ENCODE results near the gene ICA1L.

The ICA1L gene

DNA sequence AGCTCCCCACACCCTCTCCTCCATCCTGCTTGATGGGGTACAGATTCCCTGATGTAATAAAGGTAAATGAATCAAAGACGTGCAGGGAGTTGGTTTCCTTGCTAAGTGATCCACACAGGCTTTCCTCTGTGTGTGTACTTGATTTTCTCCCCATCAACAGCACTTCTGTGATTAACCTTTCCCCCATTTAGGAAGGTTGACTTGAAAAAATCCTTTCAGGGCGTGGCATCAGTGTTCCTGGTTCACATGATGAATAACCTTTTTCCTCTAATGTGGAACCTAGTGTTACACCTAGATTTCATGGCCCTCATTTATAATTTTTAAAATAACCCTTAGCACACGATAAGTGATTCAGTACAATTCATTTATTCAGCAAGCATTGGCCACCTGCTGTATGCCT is 115.0 kb downstream of the ICA1L start:
- no peak for DNase-seq (ENCODE audit: low read depth in 2 of 2)
- no peak overlapping the region for H3K4me3 ChIP-seq (replicated peaks in 1 of 2; ENCODE audit: low read depth in 2 of 2, low read length in 2 of 2)
- TF ChIP-seq, protein P1, sequence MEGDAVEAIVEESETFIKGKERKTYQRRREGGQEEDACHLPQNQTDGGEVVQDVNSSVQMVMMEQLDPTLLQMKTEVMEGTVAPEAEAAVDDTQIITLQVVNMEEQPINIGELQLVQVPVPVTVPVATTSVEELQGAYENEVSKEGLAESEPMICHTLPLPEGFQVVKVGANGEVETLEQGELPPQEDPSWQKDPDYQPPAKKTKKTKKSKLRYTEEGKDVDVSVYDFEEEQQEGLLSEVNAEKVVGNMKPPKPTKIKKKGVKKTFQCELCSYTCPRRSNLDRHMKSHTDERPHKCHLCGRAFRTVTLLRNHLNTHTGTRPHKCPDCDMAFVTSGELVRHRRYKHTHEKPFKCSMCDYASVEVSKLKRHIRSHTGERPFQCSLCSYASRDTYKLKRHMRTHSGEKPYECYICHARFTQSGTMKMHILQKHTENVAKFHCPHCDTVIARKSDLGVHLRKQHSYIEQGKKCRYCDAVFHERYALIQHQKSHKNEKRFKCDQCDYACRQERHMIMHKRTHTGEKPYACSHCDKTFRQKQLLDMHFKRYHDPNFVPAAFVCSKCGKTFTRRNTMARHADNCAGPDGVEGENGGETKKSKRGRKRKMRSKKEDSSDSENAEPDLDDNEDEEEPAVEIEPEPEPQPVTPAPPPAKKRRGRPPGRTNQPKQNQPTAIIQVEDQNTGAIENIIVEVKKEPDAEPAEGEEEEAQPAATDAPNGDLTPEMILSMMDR (IDR thresholded peaks at IDR 0.05; ENCODE audit: low read depth, low read length): no peak

DNA sequence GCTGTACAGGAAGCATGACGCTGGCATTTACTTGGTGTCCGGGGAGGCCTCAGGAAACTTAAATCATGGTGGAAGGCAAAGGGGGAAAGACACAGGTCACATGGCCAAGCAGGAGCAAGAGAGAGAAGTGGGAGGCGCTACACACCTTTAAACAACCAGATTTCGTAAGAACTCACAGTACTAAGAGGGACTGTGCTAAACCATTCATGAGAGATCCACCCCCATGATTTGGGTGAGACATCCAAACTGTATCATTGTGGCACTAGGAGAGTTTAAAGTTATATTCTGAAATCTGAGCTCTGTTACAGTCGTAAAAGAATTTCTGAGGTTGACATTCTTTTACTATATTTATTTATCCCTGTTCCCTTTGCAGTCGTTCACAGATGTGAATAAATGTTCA is 116.6 kb downstream of the ICA1L start:
- no peak overlapping the region for H3K4me3 ChIP-seq (replicated peaks in 1 of 2; ENCODE audit: low read depth in 2 of 2, low read length in 2 of 2)
- DNase-seq (ENCODE audit: low read depth in 2 of 2): no peak
- TF ChIP-seq, protein P1 (IDR thresholded peaks at IDR 0.05; ENCODE audit: low read depth, low read length): no peak

DNA sequence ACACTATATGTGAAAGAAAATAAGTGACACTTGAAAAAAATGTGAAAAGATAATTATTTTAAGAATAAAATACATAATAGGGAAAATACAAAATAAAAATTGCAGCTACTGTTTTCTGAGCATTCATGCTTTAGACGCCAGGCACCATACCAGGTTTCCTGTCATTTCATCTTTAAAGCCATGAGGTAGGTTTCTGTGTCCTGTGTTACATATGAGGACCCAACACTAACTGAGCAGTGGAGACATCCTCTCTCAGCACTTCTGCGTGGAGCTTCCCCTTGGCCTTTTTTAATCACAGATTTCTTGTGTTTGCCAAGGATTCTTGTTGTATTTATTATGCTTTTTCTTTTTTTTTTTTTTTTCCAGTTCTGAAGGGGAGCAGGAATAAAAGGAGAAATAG is 119.5 kb downstream of the ICA1L start:
- H3K4me3 ChIP-seq (replicated peaks in 1 of 2; ENCODE audit: low read depth in 2 of 2, low read length in 2 of 2): no peak overlapping the region
- no peak for DNase-seq (ENCODE audit: low read depth in 2 of 2)
- TF ChIP-seq, protein P1 (IDR thresholded peaks at IDR 0.05; ENCODE audit: low read depth, low read length): no peak

DNA sequence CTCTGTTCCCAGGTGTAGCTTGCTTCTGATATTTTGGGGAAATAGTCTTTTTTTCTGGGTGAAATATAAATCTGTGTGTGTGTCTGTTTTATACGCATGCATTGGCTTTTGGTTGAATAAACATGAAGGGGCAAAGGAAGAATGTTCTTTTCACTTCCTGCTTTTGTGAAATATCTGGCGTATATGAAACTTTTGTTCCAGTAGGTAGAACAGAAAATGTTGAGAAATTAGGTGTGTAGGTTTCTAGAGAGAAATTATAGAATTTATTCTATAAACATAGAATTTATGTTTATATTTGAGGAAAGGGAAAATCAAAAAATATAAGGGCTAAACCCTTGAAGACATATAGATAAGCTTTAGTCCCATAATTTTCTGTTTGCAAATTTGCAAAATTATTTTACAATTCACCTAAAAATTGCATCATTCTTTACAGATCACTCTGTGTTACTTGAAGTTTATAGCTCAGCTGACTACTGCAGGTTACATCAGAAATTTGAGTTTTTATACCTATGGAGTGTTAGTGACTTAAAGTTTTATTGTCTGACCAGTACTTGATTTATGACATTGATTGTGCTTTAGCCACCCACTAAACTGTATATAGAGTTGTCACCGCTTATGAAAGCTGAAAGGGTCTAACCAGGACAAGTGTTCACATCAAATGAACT is 120.7 kb downstream of the ICA1L start:
- no peak overlapping the region for H3K4me3 ChIP-seq (replicated peaks in 1 of 2; ENCODE audit: low read depth in 2 of 2, low read length in 2 of 2)
- peak in 1 of 2 donors; percentile 3 for DNase-seq (ENCODE audit: low read depth in 2 of 2)
- TF ChIP-seq, protein P1 (IDR thresholded peaks at IDR 0.05; ENCODE audit: low read depth, low read length): no peak

GRCh38 chr2:202749477-202749876 is 122.1 kb downstream of the ICA1L start:
- no peak overlapping the region for H3K4me3 ChIP-seq (replicated peaks in 1 of 2; ENCODE audit: low read depth in 2 of 2, low read length in 2 of 2)
- peak in 1 of 2 donors; percentile 9 for DNase-seq (ENCODE audit: low read depth in 2 of 2)
- TF ChIP-seq, protein P1 (IDR thresholded peaks at IDR 0.05; ENCODE audit: low read depth, low read length): no peak

DNA sequence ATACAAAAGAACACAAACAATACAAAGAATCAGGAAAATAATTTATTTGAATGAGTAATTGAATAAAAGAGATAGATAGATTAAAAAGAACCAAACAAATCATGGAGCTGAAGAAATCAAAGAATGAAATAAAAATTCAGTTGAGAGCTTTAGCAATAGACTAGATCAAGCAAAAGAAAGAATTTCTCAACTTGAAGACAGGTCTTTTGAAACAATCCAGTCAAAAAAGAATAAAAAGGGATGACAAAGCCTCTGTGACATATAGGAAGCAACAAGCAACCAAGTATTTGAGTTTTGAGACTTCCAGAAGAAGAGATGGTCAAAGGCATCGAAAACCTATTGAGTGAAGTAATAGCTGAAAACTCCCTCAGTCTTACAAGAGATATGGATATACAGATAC is 128.0 kb downstream of the ICA1L start:
- TF ChIP-seq, protein P1 (IDR thresholded peaks at IDR 0.05; ENCODE audit: low read depth, low read length): no peak
- H3K4me3 ChIP-seq (replicated peaks in 1 of 2; ENCODE audit: low read depth in 2 of 2, low read length in 2 of 2): no peak overlapping the region
- DNase-seq (ENCODE audit: low read depth in 2 of 2): no peak

DNA sequence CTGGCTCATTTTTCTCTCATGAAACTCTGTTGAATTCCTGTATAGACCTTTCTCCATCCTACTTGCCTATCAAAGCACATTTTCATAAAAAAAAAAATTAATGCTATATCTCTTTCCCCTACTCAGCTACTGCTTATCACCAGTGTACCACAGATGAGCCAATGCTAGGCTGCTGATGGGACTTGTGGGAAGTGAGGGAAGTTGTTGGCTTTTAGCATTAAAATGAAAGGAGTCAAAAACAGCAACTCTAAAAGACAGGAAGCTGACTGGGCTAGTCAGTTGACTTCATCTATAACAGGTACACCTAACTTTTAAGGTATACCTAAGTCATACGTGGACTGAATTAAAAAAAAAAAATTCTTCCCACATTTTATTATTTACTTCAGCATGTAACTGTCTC is 134.7 kb downstream of the ICA1L start:
- TF ChIP-seq, protein P1 (IDR thresholded peaks at IDR 0.05; ENCODE audit: low read depth, low read length): no peak
- H3K4me3 ChIP-seq (replicated peaks in 1 of 2; ENCODE audit: low read depth in 2 of 2, low read length in 2 of 2): no peak overlapping the region
- no peak for DNase-seq (ENCODE audit: low read depth in 2 of 2)
